Liver (tissue), 9 donors: ENCODE data around the gene SLC43A3. TPM values are rescaled to one million over a fixed set of nuclear protein-coding genes. Genes with fewer than 3 reads are reported as not detected.

Experiments
- DNase-seq: peaks from one replicate; pipeline ENCODE4 v3.0.0-alpha.2; 2017; ENCODE audit warnings: low spot score
- H3K27ac ChIP-seq, 2 donors: one replicate each; pipeline ENCODE4 v1.7.0; 2013; ENCODE audit warnings: inconsistent platforms in 2 of 2, low read length in 2 of 2, control low read depth in 1 of 2, low read depth in 1 of 2, mild to moderate bottlenecking in 1 of 2
- H3K27me3 ChIP-seq, 4 donors: one replicate each; pipeline versions ENCODE4 v1.6.1 to v1.7.0; 2013; ENCODE audit warnings: low read length in 3 of 4, inconsistent platforms in 1 of 4, mild to moderate bottlenecking in 1 of 4, moderate library complexity in 1 of 4; ENCODE audit not compliant: control insufficient read depth in 4 of 4, insufficient read depth in 4 of 4
- H3K36me3 ChIP-seq, 4 donors: one replicate each; pipeline versions ENCODE4 v1.6.1 to v1.7.0; 2013; ENCODE audit warnings: low read length in 3 of 4, mild to moderate bottlenecking in 3 of 4, low read depth in 1 of 4, moderate library complexity in 1 of 4; ENCODE audit not compliant: control insufficient read depth in 4 of 4, insufficient read depth in 3 of 4
- H3K4me1 ChIP-seq, 4 donors: one replicate each; pipeline versions ENCODE4 v1.6.1 to v1.7.0; 2013; ENCODE audit warnings: low read length in 3 of 4, mild to moderate bottlenecking in 3 of 4, moderate library complexity in 1 of 4; ENCODE audit not compliant: control insufficient read depth in 4 of 4, insufficient read depth in 4 of 4
- H3K4me3 ChIP-seq, 3 donors: one replicate each; pipeline versions ENCODE4 v1.6.1 to v1.7.0; 2013; ENCODE audit warnings: low read length in 3 of 3, control low read depth in 1 of 3, low read depth in 1 of 3, mild to moderate bottlenecking in 1 of 3
- H3K9ac ChIP-seq, 2 donors: one replicate each; pipeline ENCODE4 v1.7.0; 2013; ENCODE audit warnings: low read length in 2 of 2, mild to moderate bottlenecking in 2 of 2, moderate library complexity in 2 of 2, control low read depth in 1 of 2, low read depth in 1 of 2
- H3K9me3 ChIP-seq, 4 donors: one replicate each; pipeline versions ENCODE4 v1.6.1 to v1.7.0; 2013; ENCODE audit warnings: low read length in 3 of 4; ENCODE audit not compliant: control insufficient read depth in 4 of 4
- ATF3 ChIP-seq: IDR thresholded peaks from 2 replicates; pipeline ENCODE4 v1.6.1; 2016; ENCODE audit warnings: antibody characterized with exemption
- CTCF ChIP-seq: fragments of 150-350 bp; IDR thresholded peaks from 2 replicates; pipeline ENCODE4 v1.5.1; 2017; ENCODE audit warnings: improper control_type of control experiment, low read depth, low read length; ENCODE audit not compliant: missing input control
- EGR1 ChIP-seq, 2 donors: IDR thresholded peaks; 2 replicates each; pipeline ENCODE4 v1.6.1; 2016 to 2018; ENCODE audit warnings: antibody characterized with exemption in 2 of 2, low read depth in 2 of 2
- FOXA1 ChIP-seq: IDR thresholded peaks from 2 replicates; pipeline ENCODE4 v1.6.1; 2016; ENCODE audit warnings: antibody characterized with exemption
- FOXA2 ChIP-seq: IDR thresholded peaks from 2 replicates; pipeline ENCODE4 v1.6.1; 2016; ENCODE audit warnings: antibody characterized with exemption
- GABPA ChIP-seq, 2 donors: IDR thresholded peaks in 1 of 2; conservative IDR thresholded peaks in 1 of 2; 2 replicates each; pipeline ENCODE4 v1.6.1; 2016; ENCODE audit warnings: antibody characterized with exemption in 2 of 2, mild to moderate bottlenecking in 1 of 2, moderate library complexity in 1 of 2
- HNF4A ChIP-seq, 2 donors: conservative IDR thresholded peaks; 2 replicates each; pipeline ENCODE4 v1.6.1; 2016; ENCODE audit warnings: antibody characterized with exemption in 2 of 2, mild to moderate bottlenecking in 2 of 2
- HNF4G ChIP-seq: IDR thresholded peaks from 2 replicates; pipeline ENCODE4 v1.6.1; 2016; ENCODE audit warnings: antibody characterized with exemption
- JUND ChIP-seq, 2 donors: IDR thresholded peaks; 2 replicates each; pipeline ENCODE4 v1.6.1; 2016; ENCODE audit warnings: antibody characterized with exemption in 2 of 2
- MAX ChIP-seq: IDR thresholded peaks from 2 replicates; pipeline ENCODE4 v1.6.1; 2016; ENCODE audit warnings: antibody characterized with exemption
- NR2F2 ChIP-seq: IDR thresholded peaks from 2 replicates; pipeline ENCODE4 v1.6.1; 2016; ENCODE audit warnings: antibody characterized with exemption
- RAD21 ChIP-seq, 2 donors: IDR thresholded peaks; 2 replicates each; pipeline ENCODE4 v1.6.1; 2016; ENCODE audit warnings: antibody characterized with exemption in 2 of 2, mild to moderate bottlenecking in 2 of 2
- REST ChIP-seq: IDR thresholded peaks from 2 replicates; pipeline ENCODE4 v1.6.1; 2016; ENCODE audit warnings: antibody characterized with exemption, mild to moderate bottlenecking
- RXRA ChIP-seq, 2 donors: IDR thresholded peaks; 2 replicates each; pipeline ENCODE4 v1.6.1; 2017 to 2018; ENCODE audit warnings: antibody characterized with exemption in 2 of 2, mild to moderate bottlenecking in 1 of 2
- SP1 ChIP-seq: IDR thresholded peaks from 2 replicates; pipeline ENCODE4 v1.6.1; 2018; ENCODE audit warnings: antibody characterized with exemption, mild to moderate bottlenecking
- TAF1 ChIP-seq: conservative IDR thresholded peaks from 2 replicates; pipeline ENCODE4 v1.6.1; 2016; ENCODE audit warnings: antibody characterized with exemption, mild to moderate bottlenecking
- YY1 ChIP-seq: IDR thresholded peaks from 2 replicates; pipeline ENCODE4 v1.6.1; 2016; ENCODE audit warnings: antibody characterized with exemption, mild to moderate bottlenecking
- ZBTB33 ChIP-seq: IDR thresholded peaks from 2 replicates; pipeline ENCODE4 v1.6.1; 2016; ENCODE audit warnings: antibody characterized with exemption
- whole genome bisulfite sequencing: extraction: QIAGEN DNeasy Blood & Tissue Kit; methylation state at CpG from one replicate; pipeline ENCODE4 v1.1.7; 2013; 5-methylcytosine and 5-hydroxymethylcytosine counted together
- polyA plus RNA-seq, 2 donors: library from polyadenylated mRNA; stranded (reverse) in 1 of 2; unstranded in 1 of 2; fragments of 200-250 nt in 1 of 2; fragments of >200 nt in 1 of 2; fragmentation: Nextera tagmentation in 1 of 2; extraction: Ambion mirVana in 1 of 2; gene quantifications; one replicate each; pipeline versions ENCODE4 v1.2.1 to v1.2.3, GENCODE V29; 2013 to 2015
- total RNA-seq, 2 donors: library from RNA; depleted of rRNA; stranded (reverse); fragments of >200 nt; gene quantifications; one replicate each; pipeline ENCODE4 v1.2.3, GENCODE V29; 2014
- donor health status: healthy.
- donor health status: healthy.
- donor health status: healthy.
- donor health status: healthy.
- donor health status: healthy.

The SLC43A3 gene
- total and polyA plus RNA-seq, 4 donors = 47.2 to 152 (median 93.0) TPM

- peak; percentile 69 for TF ChIP-seq ATF3
- TF ChIP-seq JUND (IDR thresholded peaks at IDR 0.05) = peak; percentile 91 to 95
- TF ChIP-seq REST = peak; percentile 77
- no peak for TF ChIP-seq TAF1
- peak; percentile 90 for TF ChIP-seq SP1
- peak; percentile 76 for TF ChIP-seq YY1
- TF ChIP-seq GABPA (IDR thresholded peaks at IDR 0.05 in 1 of 2, conservative IDR thresholded peaks at IDR 0.05 in 1 of 2) = peak in 1 of 2 donors; percentile 61
- peak in 1 of 2 donors; percentile 81 for TF ChIP-seq EGR1 (IDR thresholded peaks at IDR 0.05; ENCODE audit: low read depth in 2 of 2)
- TF ChIP-seq HNF4G = peak; percentile 63
- peak; percentile 88 to 91 for TF ChIP-seq HNF4A (conservative IDR thresholded peaks at IDR 0.05)
- TF ChIP-seq MAX = peak; percentile 69
- peak; percentile 37 for TF ChIP-seq NR2F2
- TF ChIP-seq RAD21 (IDR thresholded peaks at IDR 0.05) = peak; percentile 51 to 67
- TF ChIP-seq RXRA (IDR thresholded peaks at IDR 0.05) = peak; percentile 95 to 96
- peak; percentile 70 for TF ChIP-seq FOXA2
- peak; percentile 83 for TF ChIP-seq ZBTB33
- TF ChIP-seq FOXA1 = no peak
- no peak for TF ChIP-seq CTCF
- Histone ChIP-seq H3K27me3 (no peaks in the 10 kb centered on the region), H3K4me1 (peaks cover 13 to 62% (median 32%) of the 10 kb centered on the region in 4 donors), H3K9me3 (no peaks in the 10 kb centered on the region), H3K27ac (peak overlapping the region; percentile 85 to 91), H3K4me3 (no peak overlapping the region), H3K9ac (peak overlapping the region in 1 of 2 donors; percentile 72), H3K36me3 (no peaks in the 10 kb centered on the region)
- 58% methylated on average over 15 of the region's 15 CpGs for WGBS
- DNase-seq = no peak
Measured at GRCh38 chr11:57434640-57435546, 8.0 kb upstream of the SLC43A3 start.
